Measurements from ENCODE around the gene CDH4.

CDH4 gene

DNA sequence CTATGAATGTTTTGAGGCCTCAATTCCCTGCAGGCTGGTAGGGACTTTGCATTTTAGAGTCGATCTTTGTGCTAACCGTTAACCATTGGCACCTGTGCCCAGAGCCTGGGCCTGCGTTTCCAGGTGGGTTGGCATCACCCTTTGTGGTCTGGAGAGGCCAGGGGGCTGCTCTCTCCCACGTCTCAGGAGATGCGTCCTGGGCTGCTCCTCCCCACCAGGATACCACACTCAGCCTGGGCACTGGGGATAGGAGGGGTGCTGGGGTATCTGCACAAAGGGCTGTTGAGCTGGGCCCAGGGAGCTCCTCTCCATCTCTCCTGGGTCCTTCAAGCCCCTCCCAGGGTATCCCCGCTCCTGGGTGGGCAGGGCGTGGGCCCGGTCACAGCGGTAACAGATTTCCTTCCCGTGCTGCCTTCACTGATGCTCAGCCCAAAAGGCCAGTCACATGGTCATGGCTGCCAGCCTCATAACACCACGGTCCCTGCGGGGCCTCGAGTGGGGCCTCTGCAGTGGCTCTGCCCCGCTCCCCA, 547.4 kb downstream of the CDH4 start:
- Histone ChIP-seq H3K4me2 (ENCODE audit: insufficient read depth, low read length, poor library complexity, severe bottlenecking) (no peak overlapping the region), H2AFZ (ENCODE audit: low read length) (no peak overlapping the region), H2BK120ac (ENCODE audit: low read depth, low read length) (no peak overlapping the region), H2BK15ac (ENCODE audit: low read length) (no peak overlapping the region), H3K36me3 (replicated peaks in 1 of 2; ENCODE audit: control insufficient read depth in 2 of 2, insufficient read depth in 2 of 2, low read length in 2 of 2) (no peaks in the 10 kb centered on the region), H3K18ac (ENCODE audit: low read length) (peak overlapping the region; percentile 77), H3K4me3 (ENCODE audit: low read length in 2 of 2) (no peak overlapping the region), H4K8ac (ENCODE audit: low read depth, low read length) (no peak overlapping the region), H4K91ac (ENCODE audit: low read depth, low read length, poor library complexity) (no peak overlapping the region), H2BK5ac (ENCODE audit: low read length) (no peak overlapping the region), H2BK12ac (ENCODE audit: low read length) (peak overlapping the region; percentile 10), H3K9me3 (replicated peaks in 1 of 2; ENCODE audit: control insufficient read depth in 2 of 2, insufficient read depth in 1 of 2, low read depth in 1 of 2, low read length in 2 of 2) (no peaks in the 10 kb centered on the region), H2AK5ac (ENCODE audit: low read depth, low read length) (peak overlapping the region; percentile 84), H3K4me1 (ENCODE audit: control insufficient read depth in 2 of 2, insufficient read depth in 1 of 2, low read depth in 1 of 2, low read length in 2 of 2) (peaks cover 3 to 13% of the 10 kb centered on the region in 2 donors), H3K79me1 (ENCODE audit: low read depth, low read length) (no peaks in the 10 kb centered on the region), H3K9ac (ENCODE audit: low read depth, low read length, poor library complexity) (no peak overlapping the region), H3K14ac (ENCODE audit: low read length) (peak overlapping the region; percentile 42), H3K27ac (replicated peaks; ENCODE audit: low read length) (no peak overlapping the region), H3K23ac (ENCODE audit: low read depth, low read length, poor library complexity) (peak overlapping the region; percentile 26), H3K4ac (ENCODE audit: low read length) (peak overlapping the region; percentile 28), H3K27me3 (ENCODE audit: control insufficient read depth in 3 of 3, insufficient read depth in 3 of 3, low read depth in 1 of 3, low read length in 3 of 3) (no peaks in the 10 kb centered on the region)
- DNase-seq (ENCODE audit: low spot score) = no peak
- WGBS, 2 donors (ENCODE audit: extremely low coverage in 2 of 2, insufficient read length in 2 of 2, insufficient replicate concordance in 1 of 2) = no CpG with 5 or more reads among the region's 14 CpGs

DNA sequence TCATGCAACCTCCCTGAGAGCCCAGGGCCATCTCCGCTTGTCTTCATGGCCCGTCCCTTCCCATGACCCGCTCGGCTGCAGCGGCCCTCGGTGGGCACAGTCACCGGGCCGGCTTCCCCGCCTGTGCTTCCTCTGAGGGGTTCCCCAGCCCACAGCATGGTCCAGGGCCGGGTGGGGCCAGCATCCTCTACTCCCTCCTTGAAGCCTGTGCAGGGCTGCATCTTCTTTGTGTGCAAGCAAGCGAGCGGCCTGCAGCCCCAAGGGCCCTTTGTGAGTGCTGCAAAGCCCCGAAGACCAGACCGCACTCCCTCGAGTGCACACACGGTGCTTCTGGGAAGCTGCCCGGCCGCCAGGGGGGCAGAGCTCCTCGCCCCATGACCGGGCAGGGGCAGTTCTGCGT, 547.9 kb downstream of the CDH4 start:
- H4K8ac ChIP-seq (ENCODE audit: low read depth, low read length) = no peak overlapping the region
- no peak overlapping the region for H2BK120ac ChIP-seq (ENCODE audit: low read depth, low read length)
- no peak overlapping the region for H3K4me2 ChIP-seq (ENCODE audit: insufficient read depth, low read length, poor library complexity, severe bottlenecking)
- no peaks in the 10 kb centered on the region for H3K27me3 ChIP-seq (ENCODE audit: control insufficient read depth in 3 of 3, insufficient read depth in 3 of 3, low read depth in 1 of 3, low read length in 3 of 3)
- no peaks in the 10 kb centered on the region for H3K9me3 ChIP-seq (replicated peaks in 1 of 2; ENCODE audit: control insufficient read depth in 2 of 2, insufficient read depth in 1 of 2, low read depth in 1 of 2, low read length in 2 of 2)
- H3K23ac ChIP-seq (ENCODE audit: low read depth, low read length, poor library complexity) = peak overlapping the region; percentile 26
- WGBS, 2 donors (ENCODE audit: extremely low coverage in 2 of 2, insufficient read length in 2 of 2, insufficient replicate concordance in 1 of 2) = no CpG with 5 or more reads among the region's 21 CpGs
- no peak overlapping the region for H2BK12ac ChIP-seq (ENCODE audit: low read length)
- H3K79me1 ChIP-seq (ENCODE audit: low read depth, low read length) = no peaks in the 10 kb centered on the region
- H2BK5ac ChIP-seq (ENCODE audit: low read length) = peak overlapping the region; percentile 26
- H3K14ac ChIP-seq (ENCODE audit: low read length) = peak overlapping the region; percentile 61
- H3K4ac ChIP-seq (ENCODE audit: low read length) = peak overlapping the region; percentile 28
- DNase-seq (ENCODE audit: low spot score) = no peak
- no peak overlapping the region for H2BK15ac ChIP-seq (ENCODE audit: low read length)
- no peak overlapping the region for H3K27ac ChIP-seq (replicated peaks; ENCODE audit: low read length)
- H2AK5ac ChIP-seq (ENCODE audit: low read depth, low read length) = peak overlapping the region; percentile 84
- H3K18ac ChIP-seq (ENCODE audit: low read length) = peak overlapping the region; percentile 77
- H3K9ac ChIP-seq (ENCODE audit: low read depth, low read length, poor library complexity) = peak overlapping the region; percentile 25
- no peaks in the 10 kb centered on the region for H3K36me3 ChIP-seq (replicated peaks in 1 of 2; ENCODE audit: control insufficient read depth in 2 of 2, insufficient read depth in 2 of 2, low read length in 2 of 2)
- no peak overlapping the region for H3K4me3 ChIP-seq (ENCODE audit: low read length in 2 of 2)
- H3K4me1 ChIP-seq (ENCODE audit: control insufficient read depth in 2 of 2, insufficient read depth in 1 of 2, low read depth in 1 of 2, low read length in 2 of 2) = peaks cover 3 to 13% of the 10 kb centered on the region in 2 donors
- H2AFZ ChIP-seq (ENCODE audit: low read length) = no peak overlapping the region
- no peak overlapping the region for H4K91ac ChIP-seq (ENCODE audit: low read depth, low read length, poor library complexity)

DNA sequence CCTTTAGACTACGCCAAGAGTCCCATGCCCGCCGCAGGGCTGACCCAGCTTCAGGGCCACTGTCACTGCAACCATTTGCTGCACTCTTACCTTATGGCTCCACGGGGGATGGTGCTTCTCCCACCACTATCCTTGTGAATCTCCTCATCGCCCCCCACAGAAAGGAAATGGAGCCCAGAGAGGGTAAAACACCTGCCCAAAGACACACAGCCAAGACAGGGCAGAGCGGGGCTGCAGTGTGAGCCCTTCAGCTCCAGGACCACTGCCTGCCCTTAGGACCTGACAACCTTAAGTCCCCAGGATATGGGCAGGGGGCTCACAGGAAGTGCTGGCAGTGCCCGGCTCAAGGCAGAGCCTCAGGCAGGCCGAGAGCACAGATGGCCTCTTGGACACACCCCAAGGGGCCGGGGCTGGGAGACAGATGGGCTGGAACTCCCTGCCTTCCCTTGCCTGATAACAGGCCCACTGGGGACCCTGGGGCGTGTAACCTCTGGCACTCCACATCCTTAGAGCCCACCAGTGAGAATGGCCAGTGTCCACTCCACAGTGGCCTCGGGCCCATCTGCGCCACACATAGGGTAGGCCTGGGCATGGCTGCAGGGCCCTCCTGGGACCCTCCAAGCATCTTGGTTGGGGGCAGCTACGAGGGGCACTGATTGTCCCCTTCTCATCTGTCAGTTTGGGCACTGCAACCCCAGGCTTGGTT, 548.5 kb downstream of the CDH4 start:
- H3K79me1 ChIP-seq (ENCODE audit: low read depth, low read length) = no peaks in the 10 kb centered on the region
- DNase-seq (ENCODE audit: low spot score) = no peak

DNA sequence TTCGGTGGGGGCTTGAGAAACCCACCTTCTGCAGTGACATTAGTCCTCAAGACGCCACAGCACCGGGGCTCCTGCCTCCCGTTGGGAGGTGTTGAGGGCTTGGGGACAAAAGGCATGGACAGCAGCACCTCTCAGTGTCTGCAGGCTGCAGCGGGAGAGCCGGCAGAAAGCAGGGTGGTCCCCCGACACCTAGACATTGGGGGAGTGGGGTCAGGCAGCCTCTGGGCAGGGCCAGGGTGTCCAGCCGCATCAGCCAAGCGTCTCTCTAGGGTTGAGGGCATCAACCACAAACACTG, 549.0 kb downstream of the CDH4 start:
- Histone ChIP-seq H3K14ac (ENCODE audit: low read length) (no peak overlapping the region), H3K79me1 (ENCODE audit: low read depth, low read length) (no peaks in the 10 kb centered on the region), H2BK120ac (ENCODE audit: low read depth, low read length) (no peak overlapping the region), H4K8ac (ENCODE audit: low read depth, low read length) (no peak overlapping the region), H3K9ac (ENCODE audit: low read depth, low read length, poor library complexity) (no peak overlapping the region), H2BK12ac (ENCODE audit: low read length) (peak overlapping the region; percentile 43), H3K36me3 (replicated peaks in 1 of 2; ENCODE audit: control insufficient read depth in 2 of 2, insufficient read depth in 2 of 2, low read length in 2 of 2) (no peaks in the 10 kb centered on the region), H3K4me3 (ENCODE audit: low read length in 2 of 2) (no peak overlapping the region), H3K9me3 (replicated peaks in 1 of 2; ENCODE audit: control insufficient read depth in 2 of 2, insufficient read depth in 1 of 2, low read depth in 1 of 2, low read length in 2 of 2) (no peaks in the 10 kb centered on the region), H3K23ac (ENCODE audit: low read depth, low read length, poor library complexity) (no peak overlapping the region), H3K18ac (ENCODE audit: low read length) (no peak overlapping the region), H3K4ac (ENCODE audit: low read length) (no peak overlapping the region), H4K91ac (ENCODE audit: low read depth, low read length, poor library complexity) (no peak overlapping the region), H3K27me3 (ENCODE audit: control insufficient read depth in 3 of 3, insufficient read depth in 3 of 3, low read depth in 1 of 3, low read length in 3 of 3) (no peaks in the 10 kb centered on the region), H2BK15ac (ENCODE audit: low read length) (no peak overlapping the region), H3K4me1 (ENCODE audit: control insufficient read depth in 2 of 2, insufficient read depth in 1 of 2, low read depth in 1 of 2, low read length in 2 of 2) (peaks cover 3 to 12% of the 10 kb centered on the region in 2 donors), H2AK5ac (ENCODE audit: low read depth, low read length) (peak overlapping the region; percentile 84), H3K27ac (replicated peaks; ENCODE audit: low read length) (no peak overlapping the region), H2AFZ (ENCODE audit: low read length) (no peak overlapping the region), H3K4me2 (ENCODE audit: insufficient read depth, low read length, poor library complexity, severe bottlenecking) (no peak overlapping the region), H2BK5ac (ENCODE audit: low read length) (no peak overlapping the region)
- no peak for DNase-seq (ENCODE audit: low spot score)
- whole genome bisulfite sequencing, 2 donors (ENCODE audit: extremely low coverage in 2 of 2, insufficient read length in 2 of 2, insufficient replicate concordance in 1 of 2) = no CpG with 5 or more reads among the region's 9 CpGs

More for the DNA sequence above, 548.5 kb downstream of the CDH4 start:
- H4K8ac ChIP-seq (ENCODE audit: low read depth, low read length) = no peak overlapping the region
- no peak overlapping the region for H2BK120ac ChIP-seq (ENCODE audit: low read depth, low read length)
- peak overlapping the region; percentile 77 for H3K18ac ChIP-seq (ENCODE audit: low read length)
- no peaks in the 10 kb centered on the region for H3K27me3 ChIP-seq (ENCODE audit: control insufficient read depth in 3 of 3, insufficient read depth in 3 of 3, low read depth in 1 of 3, low read length in 3 of 3)
- H3K4ac ChIP-seq (ENCODE audit: low read length) = no peak overlapping the region
- no peak overlapping the region for H3K4me3 ChIP-seq (ENCODE audit: low read length in 2 of 2)
- H3K36me3 ChIP-seq (replicated peaks in 1 of 2; ENCODE audit: control insufficient read depth in 2 of 2, insufficient read depth in 2 of 2, low read length in 2 of 2) = no peaks in the 10 kb centered on the region
- no peaks in the 10 kb centered on the region for H3K9me3 ChIP-seq (replicated peaks in 1 of 2; ENCODE audit: control insufficient read depth in 2 of 2, insufficient read depth in 1 of 2, low read depth in 1 of 2, low read length in 2 of 2)
- H4K91ac ChIP-seq (ENCODE audit: low read depth, low read length, poor library complexity) = no peak overlapping the region
- no peak overlapping the region for H2BK15ac ChIP-seq (ENCODE audit: low read length)
- no peak overlapping the region for H3K4me2 ChIP-seq (ENCODE audit: insufficient read depth, low read length, poor library complexity, severe bottlenecking)
- no CpG with 5 or more reads among the region's 13 CpGs for WGBS, 2 donors (ENCODE audit: extremely low coverage in 2 of 2, insufficient read length in 2 of 2, insufficient replicate concordance in 1 of 2)
- H2AFZ ChIP-seq (ENCODE audit: low read length) = no peak overlapping the region
- peak overlapping the region; percentile 61 for H3K14ac ChIP-seq (ENCODE audit: low read length)
- peak overlapping the region; percentile 26 for H2BK5ac ChIP-seq (ENCODE audit: low read length)
- peak overlapping the region; percentile 84 for H2AK5ac ChIP-seq (ENCODE audit: low read depth, low read length)
- H3K27ac ChIP-seq (replicated peaks; ENCODE audit: low read length) = no peak overlapping the region
- H3K4me1 ChIP-seq (ENCODE audit: control insufficient read depth in 2 of 2, insufficient read depth in 1 of 2, low read depth in 1 of 2, low read length in 2 of 2) = peaks cover 3 to 13% of the 10 kb centered on the region in 2 donors
- H3K9ac ChIP-seq (ENCODE audit: low read depth, low read length, poor library complexity) = no peak overlapping the region
- H3K23ac ChIP-seq (ENCODE audit: low read depth, low read length, poor library complexity) = no peak overlapping the region
- H2BK12ac ChIP-seq (ENCODE audit: low read length) = no peak overlapping the region
